Right lobe of liver (tissue), 4 donors: ENCODE measurements around the gene P4HA2.

Source experiments
- POLR2A ChIP-seq: fragments of 450-650 bp; IDR thresholded peaks from one replicate; pipeline ENCODE4 v1.6.1; 2017; ENCODE audit warnings: antibody characterized with exemption, mild to moderate bottlenecking
- TF ChIP-seq, protein P1 (sequence below), 4 donors: fragments of 200-600 bp in 3 of 4; fragments of 450-650 bp in 1 of 4; IDR thresholded peaks; one replicate each; pipeline versions ENCODE4 v1.5.1 to v1.8.0; 2016 to 2022; ENCODE audit warnings: antibody characterized with exemption in 4 of 4, mild to moderate bottlenecking in 2 of 4
- donor health status: DM: no; HTN: no; CAD: no.
- donor health status: DM: no; HTN: no; CAD: no.
- donor health status: DM: no; HTN: yes; CAD: no.

DNA sequence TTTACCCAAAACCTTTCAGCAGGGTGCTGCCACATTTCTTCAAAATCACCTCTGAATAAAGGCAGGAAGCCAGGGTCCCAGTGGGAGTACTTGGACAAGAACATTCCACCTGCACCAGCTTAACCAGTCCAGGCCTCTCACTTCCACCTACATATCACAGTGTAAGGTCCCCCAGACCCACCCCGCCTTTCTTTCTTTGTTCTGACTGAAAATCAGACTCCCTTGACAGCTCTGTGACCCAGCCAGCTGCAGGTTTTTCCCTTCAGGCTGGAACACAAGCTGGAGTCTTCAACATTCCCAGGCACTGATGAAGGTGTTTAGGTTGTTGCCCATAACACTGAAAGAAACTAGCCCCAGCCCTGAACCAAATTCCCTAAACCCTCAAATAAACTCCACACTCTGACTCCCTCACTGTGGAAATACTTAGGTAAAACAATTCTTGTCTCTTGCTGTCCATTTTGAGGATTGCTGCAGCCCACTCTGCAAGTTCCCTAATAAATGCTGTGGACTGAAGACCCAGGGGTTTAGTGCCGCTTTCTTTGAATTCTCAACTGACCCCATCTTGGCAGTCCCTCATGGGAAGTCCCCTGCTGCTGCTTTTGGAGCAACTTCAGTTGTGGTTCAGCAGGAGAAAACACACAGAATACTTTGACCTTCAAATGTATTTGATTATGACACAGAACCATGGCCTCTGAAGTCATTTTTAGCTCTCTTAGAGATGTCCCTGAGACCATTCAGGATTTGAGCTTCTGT lies 24.8 kb downstream of the P4HA2 start:
- TF ChIP-seq, protein P1, sequence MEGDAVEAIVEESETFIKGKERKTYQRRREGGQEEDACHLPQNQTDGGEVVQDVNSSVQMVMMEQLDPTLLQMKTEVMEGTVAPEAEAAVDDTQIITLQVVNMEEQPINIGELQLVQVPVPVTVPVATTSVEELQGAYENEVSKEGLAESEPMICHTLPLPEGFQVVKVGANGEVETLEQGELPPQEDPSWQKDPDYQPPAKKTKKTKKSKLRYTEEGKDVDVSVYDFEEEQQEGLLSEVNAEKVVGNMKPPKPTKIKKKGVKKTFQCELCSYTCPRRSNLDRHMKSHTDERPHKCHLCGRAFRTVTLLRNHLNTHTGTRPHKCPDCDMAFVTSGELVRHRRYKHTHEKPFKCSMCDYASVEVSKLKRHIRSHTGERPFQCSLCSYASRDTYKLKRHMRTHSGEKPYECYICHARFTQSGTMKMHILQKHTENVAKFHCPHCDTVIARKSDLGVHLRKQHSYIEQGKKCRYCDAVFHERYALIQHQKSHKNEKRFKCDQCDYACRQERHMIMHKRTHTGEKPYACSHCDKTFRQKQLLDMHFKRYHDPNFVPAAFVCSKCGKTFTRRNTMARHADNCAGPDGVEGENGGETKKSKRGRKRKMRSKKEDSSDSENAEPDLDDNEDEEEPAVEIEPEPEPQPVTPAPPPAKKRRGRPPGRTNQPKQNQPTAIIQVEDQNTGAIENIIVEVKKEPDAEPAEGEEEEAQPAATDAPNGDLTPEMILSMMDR (IDR thresholded peaks at IDR 0.05) = no peak
- TF ChIP-seq POLR2A = no peak
